ENCODE results near the gene ATOSB.

DNA sequence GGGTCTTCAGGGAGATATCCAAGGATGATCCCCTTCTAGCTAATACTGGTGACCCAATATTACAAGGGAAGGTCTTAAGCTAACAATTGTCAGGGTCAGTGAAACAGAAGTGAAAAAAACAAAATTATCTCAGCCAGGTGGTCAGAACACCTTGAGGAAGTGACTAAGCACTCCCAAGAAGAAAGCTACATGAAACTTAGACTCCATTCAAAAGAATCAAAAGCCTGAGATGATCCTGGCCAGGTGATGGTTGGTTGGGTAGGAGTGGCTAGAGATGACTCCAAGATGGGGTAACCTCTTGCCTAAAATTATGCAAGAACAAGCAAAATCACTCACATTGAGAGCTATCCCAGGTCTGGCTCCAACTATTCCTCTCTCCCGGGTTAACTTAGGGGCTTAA, 48.6 kb downstream of the ATOSB start:
- TF ChIP-seq, protein P1, sequence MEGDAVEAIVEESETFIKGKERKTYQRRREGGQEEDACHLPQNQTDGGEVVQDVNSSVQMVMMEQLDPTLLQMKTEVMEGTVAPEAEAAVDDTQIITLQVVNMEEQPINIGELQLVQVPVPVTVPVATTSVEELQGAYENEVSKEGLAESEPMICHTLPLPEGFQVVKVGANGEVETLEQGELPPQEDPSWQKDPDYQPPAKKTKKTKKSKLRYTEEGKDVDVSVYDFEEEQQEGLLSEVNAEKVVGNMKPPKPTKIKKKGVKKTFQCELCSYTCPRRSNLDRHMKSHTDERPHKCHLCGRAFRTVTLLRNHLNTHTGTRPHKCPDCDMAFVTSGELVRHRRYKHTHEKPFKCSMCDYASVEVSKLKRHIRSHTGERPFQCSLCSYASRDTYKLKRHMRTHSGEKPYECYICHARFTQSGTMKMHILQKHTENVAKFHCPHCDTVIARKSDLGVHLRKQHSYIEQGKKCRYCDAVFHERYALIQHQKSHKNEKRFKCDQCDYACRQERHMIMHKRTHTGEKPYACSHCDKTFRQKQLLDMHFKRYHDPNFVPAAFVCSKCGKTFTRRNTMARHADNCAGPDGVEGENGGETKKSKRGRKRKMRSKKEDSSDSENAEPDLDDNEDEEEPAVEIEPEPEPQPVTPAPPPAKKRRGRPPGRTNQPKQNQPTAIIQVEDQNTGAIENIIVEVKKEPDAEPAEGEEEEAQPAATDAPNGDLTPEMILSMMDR (IDR thresholded peaks at IDR 0.05): no peak
- TF ChIP-seq POLR2A (IDR thresholded peaks at IDR 0.05): no peak

Data from thyroid gland (tissue), 4 donors.